Measurements from ENCODE around the gene PPA2.

Gene PPA2

GRCh38 chr4:105356194-105356593 is 117.7 kb downstream of the PPA2 start:
- in situ Hi-C loops (cut with HindIII; ENCODE audit: low pct_unique_long_range_greater_than_20kb, low sequenced_read_pairs) = no loop called here
- no peak for TF ChIP-seq JUND (IDR thresholded peaks at IDR 0.05; ENCODE audit: low read depth)
- DNase-seq (ENCODE audit: low read depth in 1 of 2, low spot score in 1 of 2) = no peak

DNA sequence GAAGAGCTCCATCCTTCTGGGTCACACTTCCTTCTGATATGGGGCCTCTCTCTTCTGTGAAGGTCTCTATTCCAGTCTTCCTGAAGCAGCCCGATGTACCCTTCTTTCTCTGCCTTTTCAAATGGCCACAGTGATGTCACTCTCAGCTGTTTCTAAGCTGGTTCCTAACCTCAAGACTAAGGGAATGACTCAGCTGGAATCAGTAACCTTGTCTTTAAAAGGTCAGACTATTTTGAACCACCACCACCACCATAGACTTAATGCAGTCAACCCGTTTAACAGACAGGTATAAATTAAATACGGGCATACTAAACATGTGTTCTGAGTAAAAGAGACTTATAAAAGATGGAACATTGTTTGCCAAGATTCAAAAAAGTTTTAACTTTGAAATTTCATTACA is 121.0 kb downstream of the PPA2 start:
- in situ Hi-C loops (cut with HindIII; ENCODE audit: low pct_unique_long_range_greater_than_20kb, low sequenced_read_pairs) = no loop called here
- no peak for DNase-seq (ENCODE audit: low read depth in 1 of 2, low spot score in 1 of 2)
- TF ChIP-seq JUND (IDR thresholded peaks at IDR 0.05; ENCODE audit: low read depth) = no peak

DNA sequence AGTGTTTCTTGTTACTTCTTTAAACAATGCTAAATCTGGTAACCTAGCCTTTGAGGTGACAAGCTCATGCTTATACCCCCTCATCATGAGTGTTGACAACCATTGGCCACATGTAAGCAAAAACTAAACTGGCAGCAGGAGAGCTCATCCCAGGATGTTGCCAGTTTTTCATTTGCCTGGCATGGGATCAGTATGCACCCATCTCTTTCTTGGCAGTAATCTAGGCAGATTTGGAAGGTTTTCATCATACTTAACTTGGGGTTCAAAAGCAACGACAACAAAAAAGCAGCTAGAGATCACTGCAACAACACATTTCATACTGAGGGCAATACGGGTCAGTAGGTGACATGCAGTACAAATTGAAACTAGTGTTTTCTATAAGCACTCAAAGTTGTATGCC is 122.0 kb downstream of the PPA2 start:
- no peak for TF ChIP-seq JUND (IDR thresholded peaks at IDR 0.05; ENCODE audit: low read depth)
- no peak for DNase-seq (ENCODE audit: low read depth in 1 of 2, low spot score in 1 of 2)
- in situ Hi-C loops (cut with HindIII; ENCODE audit: low pct_unique_long_range_greater_than_20kb, low sequenced_read_pairs) = no loop called here

- DNase-seq (ENCODE audit: low read depth in 1 of 2, low spot score in 1 of 2) = no peak
- no peak for TF ChIP-seq JUND (IDR thresholded peaks at IDR 0.05; ENCODE audit: low read depth)
- in situ Hi-C loops (cut with HindIII; ENCODE audit: low pct_unique_long_range_greater_than_20kb, low sequenced_read_pairs) = no loop called here
These were observed 122.9 kb downstream of the PPA2 start for GRCh38 chr4:105350859-105351490.

DNA sequence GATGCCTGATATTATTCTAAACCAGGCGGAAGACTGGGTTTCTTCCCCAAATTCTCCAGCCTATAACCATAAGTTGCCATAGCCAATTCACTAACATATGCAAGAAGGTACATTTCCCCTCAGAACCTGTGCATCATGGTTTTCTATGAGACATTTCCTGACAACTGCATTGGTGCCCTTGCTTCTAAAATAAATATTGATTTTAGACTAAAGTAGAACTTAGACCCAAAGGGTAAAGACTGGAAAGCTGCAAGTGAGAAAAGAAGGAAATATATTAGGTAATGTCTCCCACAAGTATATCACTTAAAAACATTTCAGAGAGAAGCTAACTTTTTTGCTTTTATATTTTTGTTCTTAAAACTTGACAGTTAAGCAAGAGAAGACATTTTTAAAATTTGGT is 125.1 kb downstream of the PPA2 start:
- in situ Hi-C loops (cut with HindIII; ENCODE audit: low pct_unique_long_range_greater_than_20kb, low sequenced_read_pairs) = no loop called here
- no peak for DNase-seq (ENCODE audit: low read depth in 1 of 2, low spot score in 1 of 2)
- no peak for TF ChIP-seq JUND (IDR thresholded peaks at IDR 0.05; ENCODE audit: low read depth)

- TF ChIP-seq JUND (IDR thresholded peaks at IDR 0.05; ENCODE audit: low read depth) = no peak
- in situ Hi-C loops (cut with HindIII; ENCODE audit: low pct_unique_long_range_greater_than_20kb, low sequenced_read_pairs) = no loop called here
- DNase-seq (ENCODE audit: low read depth in 1 of 2, low spot score in 1 of 2) = no peak
These were observed 127.0 kb downstream of the PPA2 start for GRCh38 chr4:105346869-105347268.

- no peak for TF ChIP-seq JUND (IDR thresholded peaks at IDR 0.05; ENCODE audit: low read depth)
- no peak for DNase-seq (ENCODE audit: low read depth in 1 of 2, low spot score in 1 of 2)
- in situ Hi-C loops (cut with HindIII; ENCODE audit: low pct_unique_long_range_greater_than_20kb, low sequenced_read_pairs) = no loop called here
These were observed 128.0 kb downstream of the PPA2 start for GRCh38 chr4:105345838-105346237.

DNA sequence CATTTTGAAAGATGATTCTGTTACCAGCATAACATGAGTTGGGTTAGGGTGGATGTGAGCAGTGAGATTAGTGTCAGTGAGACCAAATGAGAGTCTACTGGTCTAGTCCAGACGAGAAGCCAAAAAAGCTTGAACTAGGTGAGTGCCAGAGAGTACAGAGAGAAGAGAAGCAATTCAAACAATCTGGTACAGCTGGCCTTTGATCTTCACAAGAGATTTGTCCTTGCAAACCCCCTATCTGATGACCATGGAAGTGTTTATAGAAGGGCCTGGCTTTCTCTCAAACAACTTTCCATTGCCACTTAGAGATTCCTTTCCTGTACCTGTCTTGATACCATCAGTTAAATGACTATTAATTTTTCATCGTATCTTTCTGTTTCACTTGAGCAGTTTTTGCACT is 128.5 kb downstream of the PPA2 start:
- no peak for DNase-seq (ENCODE audit: low read depth in 1 of 2, low spot score in 1 of 2)
- no peak for TF ChIP-seq JUND (IDR thresholded peaks at IDR 0.05; ENCODE audit: low read depth)
- in situ Hi-C loops (cut with HindIII; ENCODE audit: low pct_unique_long_range_greater_than_20kb, low sequenced_read_pairs) = no loop called here

DNA sequence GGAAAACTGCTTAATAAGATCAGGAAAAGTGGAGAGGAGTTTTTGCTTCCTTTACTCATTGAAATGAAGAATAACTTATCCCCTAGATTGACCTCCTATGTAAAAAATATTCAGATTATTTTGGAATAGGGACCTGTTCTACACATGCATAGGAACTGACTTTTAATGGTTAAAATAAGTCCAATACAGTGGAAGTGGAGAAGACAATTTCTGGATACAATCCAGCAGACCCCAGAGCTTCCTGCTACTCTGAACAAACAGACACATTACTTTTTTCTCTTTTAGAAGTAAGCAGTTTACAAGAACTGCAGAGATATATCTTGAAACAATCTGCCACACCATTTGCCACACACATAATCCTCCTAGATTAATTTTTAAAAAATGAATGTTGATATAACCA is 129.7 kb downstream of the PPA2 start:
- in situ Hi-C loops (cut with HindIII; ENCODE audit: low pct_unique_long_range_greater_than_20kb, low sequenced_read_pairs) = no loop called here

GRCh38 chr4:105343146-105343931 is 130.5 kb downstream of the PPA2 start:
- no peak for DNase-seq (ENCODE audit: low read depth in 1 of 2, low spot score in 1 of 2)
- TF ChIP-seq JUND (IDR thresholded peaks at IDR 0.05; ENCODE audit: low read depth) = no peak
- in situ Hi-C loops (cut with HindIII; ENCODE audit: low pct_unique_long_range_greater_than_20kb, low sequenced_read_pairs) = no loop called here

More for the DNA sequence above, 129.7 kb downstream of the PPA2 start:
- no peak for DNase-seq (ENCODE audit: low read depth in 1 of 2, low spot score in 1 of 2)
- no peak for TF ChIP-seq JUND (IDR thresholded peaks at IDR 0.05; ENCODE audit: low read depth)

DNA sequence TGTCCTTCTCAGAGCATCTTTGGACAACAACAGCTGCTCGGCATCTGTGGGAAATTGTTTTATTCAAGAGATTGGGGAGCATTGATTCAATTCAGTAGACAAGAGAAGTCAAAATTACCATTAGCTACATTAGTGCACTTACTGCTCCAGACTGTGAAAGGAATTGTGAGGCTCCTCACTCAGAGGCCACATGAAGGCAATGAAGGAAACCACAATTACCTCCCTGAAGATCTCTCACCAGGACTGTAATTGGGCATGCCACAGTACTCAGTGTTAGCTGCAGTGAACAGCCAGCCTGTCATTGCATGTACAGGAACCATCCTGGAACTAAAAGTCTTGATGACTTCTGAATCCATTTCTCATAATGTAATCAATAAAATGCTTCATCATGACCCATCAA is 144.8 kb downstream of the PPA2 start:
- TF ChIP-seq JUND (IDR thresholded peaks at IDR 0.05; ENCODE audit: low read depth) = no peak
- in situ Hi-C loops (cut with HindIII; ENCODE audit: low pct_unique_long_range_greater_than_20kb, low sequenced_read_pairs) = no loop called here
- DNase-seq (ENCODE audit: low read depth in 1 of 2, low spot score in 1 of 2) = no peak

- in situ Hi-C loops (cut with HindIII; ENCODE audit: low pct_unique_long_range_greater_than_20kb, low sequenced_read_pairs) = no loop called here
- DNase-seq (ENCODE audit: low read depth in 1 of 2, low spot score in 1 of 2) = no peak
- no peak for TF ChIP-seq JUND (IDR thresholded peaks at IDR 0.05; ENCODE audit: low read depth)
These were observed 145.9 kb downstream of the PPA2 start for GRCh38 chr4:105327956-105328355.

DNA sequence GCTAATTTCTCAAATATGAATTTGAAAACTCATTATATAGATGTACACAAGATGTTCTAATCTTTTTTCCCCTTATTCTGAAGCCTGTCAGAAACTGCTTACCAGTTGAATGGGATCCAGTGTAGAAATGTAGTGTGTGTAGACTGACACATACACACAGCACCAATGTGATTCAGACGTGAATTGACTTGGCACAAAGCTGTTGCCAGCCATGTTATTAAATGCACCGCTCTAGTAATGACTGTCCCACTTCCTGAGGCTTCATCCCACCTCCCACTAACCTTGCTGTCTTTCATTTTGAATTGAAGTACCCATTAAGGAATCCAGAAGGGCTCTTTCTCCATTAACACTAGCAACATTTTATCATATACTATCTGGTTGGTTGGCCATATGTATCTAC is 146.6 kb downstream of the PPA2 start:
- in situ Hi-C loops (cut with HindIII; ENCODE audit: low pct_unique_long_range_greater_than_20kb, low sequenced_read_pairs) = no loop called here
- TF ChIP-seq JUND (IDR thresholded peaks at IDR 0.05; ENCODE audit: low read depth) = no peak
- no peak for DNase-seq (ENCODE audit: low read depth in 1 of 2, low spot score in 1 of 2)
